ENCODE data around the gene FAM219A.

FAM219A gene

DNA sequence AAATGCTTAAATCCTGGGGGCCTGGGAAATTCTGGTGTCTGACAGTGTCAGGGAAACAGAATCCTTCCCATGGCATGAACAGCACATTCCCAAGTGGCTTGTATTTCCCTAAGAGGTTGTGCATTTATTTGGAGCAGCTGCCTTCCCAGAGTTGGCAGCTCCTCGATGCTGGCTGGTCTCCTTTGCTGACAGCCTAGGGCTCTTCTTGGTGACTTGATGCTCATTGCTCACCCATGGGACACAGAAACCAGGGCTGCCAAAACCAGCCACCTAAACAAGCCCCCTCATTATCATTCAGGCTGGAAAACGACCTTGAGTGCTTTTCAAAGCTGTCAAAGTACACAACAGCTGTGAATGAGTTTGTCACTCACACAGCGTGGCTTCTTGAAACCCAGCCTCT is 40.2 kb upstream of the FAM219A start:
- H3K36me3 ChIP-seq (ENCODE audit: control insufficient read depth in 2 of 2, insufficient read depth in 1 of 2, low read length in 2 of 2) = no peaks in the 10 kb centered on the region
- no peaks in the 10 kb centered on the region for H3K4me1 ChIP-seq (ENCODE audit: control insufficient read depth, insufficient read depth, low read length)
- H3K4me3 ChIP-seq (ENCODE audit: low read depth, low read length) = no peak overlapping the region
- H3K9me3 ChIP-seq (ENCODE audit: control insufficient read depth, insufficient read depth, low read depth, low read length) = no peaks in the 10 kb centered on the region
- CTCF ChIA-PET = interaction anchor here (0.7 to 11.0 kb wide), 5 partner anchors 21 to 94 kb away, joined by 3 to 132 read pairs (median 5); no protein-coding TSS in a partner anchor
- POLR2A ChIA-PET = no interaction called here
- TF ChIP-seq ZNF266 (tag by site-specific recombination; IDR thresholded peaks at IDR 0.05; ENCODE audit: low read depth) (no peak), ZNF549 (tag by site-specific recombination; IDR thresholded peaks at IDR 0.05) (no peak), TSHZ1 (tag by site-specific recombination; IDR thresholded peaks at IDR 0.05; ENCODE audit: borderline replicate concordance) (no peak), FEZF1 (tag by site-specific recombination; IDR thresholded peaks at IDR 0.05) (peak; percentile 60)
- TF ChIP-seq, protein P1, sequence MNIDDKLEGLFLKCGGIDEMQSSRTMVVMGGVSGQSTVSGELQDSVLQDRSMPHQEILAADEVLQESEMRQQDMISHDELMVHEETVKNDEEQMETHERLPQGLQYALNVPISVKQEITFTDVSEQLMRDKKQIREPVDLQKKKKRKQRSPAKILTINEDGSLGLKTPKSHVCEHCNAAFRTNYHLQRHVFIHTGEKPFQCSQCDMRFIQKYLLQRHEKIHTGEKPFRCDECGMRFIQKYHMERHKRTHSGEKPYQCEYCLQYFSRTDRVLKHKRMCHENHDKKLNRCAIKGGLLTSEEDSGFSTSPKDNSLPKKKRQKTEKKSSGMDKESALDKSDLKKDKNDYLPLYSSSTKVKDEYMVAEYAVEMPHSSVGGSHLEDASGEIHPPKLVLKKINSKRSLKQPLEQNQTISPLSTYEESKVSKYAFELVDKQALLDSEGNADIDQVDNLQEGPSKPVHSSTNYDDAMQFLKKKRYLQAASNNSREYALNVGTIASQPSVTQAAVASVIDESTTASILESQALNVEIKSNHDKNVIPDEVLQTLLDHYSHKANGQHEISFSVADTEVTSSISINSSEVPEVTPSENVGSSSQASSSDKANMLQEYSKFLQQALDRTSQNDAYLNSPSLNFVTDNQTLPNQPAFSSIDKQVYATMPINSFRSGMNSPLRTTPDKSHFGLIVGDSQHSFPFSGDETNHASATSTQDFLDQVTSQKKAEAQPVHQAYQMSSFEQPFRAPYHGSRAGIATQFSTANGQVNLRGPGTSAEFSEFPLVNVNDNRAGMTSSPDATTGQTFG (tag by site-specific recombination; IDR thresholded peaks at IDR 0.05; ENCODE audit: borderline replicate concordance) = no peak
- no peak overlapping the region for H3K27ac ChIP-seq (ENCODE audit: extremely low read depth, low read depth, low read length)

DNA sequence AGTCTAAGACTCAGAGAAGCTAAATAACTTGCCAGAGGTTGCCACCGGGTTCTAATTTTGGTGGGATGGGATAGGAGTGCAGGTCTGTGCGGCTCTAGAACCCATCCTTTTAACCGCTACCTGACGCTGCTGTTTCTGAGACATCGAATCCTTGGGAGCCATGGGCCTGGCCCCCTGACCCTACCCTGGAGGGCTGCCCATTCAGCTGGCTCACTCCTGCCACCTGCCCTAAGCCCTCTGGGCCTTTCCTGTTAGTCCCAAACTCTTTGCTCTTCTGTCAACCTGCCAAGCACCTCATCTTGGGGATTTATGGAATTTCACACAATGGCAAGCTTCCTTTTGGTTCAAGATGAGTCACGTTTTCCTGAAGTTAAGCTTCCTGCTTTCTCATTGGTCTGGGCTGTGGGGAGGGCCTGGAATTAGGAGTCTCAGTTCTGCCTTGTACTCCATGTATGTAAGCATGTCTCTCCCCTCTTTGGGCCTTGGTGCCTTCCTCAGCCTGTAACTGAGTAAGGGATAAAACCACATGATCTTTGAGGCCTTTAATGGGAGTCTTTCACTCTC is 37.9 kb upstream of the FAM219A start:
- ChIA-PET CTCF (interaction anchor here (0.5 to 11.0 kb wide), 10 partner anchors 23 to 138 kb away, joined by 3 to 132 read pairs (median 3); no protein-coding TSS in a partner anchor), POLR2A (no interaction called here)
- Histone ChIP-seq H3K4me1 (ENCODE audit: control insufficient read depth, insufficient read depth, low read length) (no peaks in the 10 kb centered on the region), H3K9me3 (ENCODE audit: control insufficient read depth, insufficient read depth, low read depth, low read length) (no peaks in the 10 kb centered on the region), H3K27ac (ENCODE audit: extremely low read depth, low read depth, low read length) (no peak overlapping the region), H3K36me3 (ENCODE audit: control insufficient read depth in 2 of 2, insufficient read depth in 1 of 2, low read length in 2 of 2) (no peaks in the 10 kb centered on the region), H3K4me3 (ENCODE audit: low read depth, low read length) (no peak overlapping the region)
- peak; percentile 73 for TF ChIP-seq PRDM10 (tag by site-specific recombination; IDR thresholded peaks at IDR 0.05)
- TF ChIP-seq, protein P2, sequence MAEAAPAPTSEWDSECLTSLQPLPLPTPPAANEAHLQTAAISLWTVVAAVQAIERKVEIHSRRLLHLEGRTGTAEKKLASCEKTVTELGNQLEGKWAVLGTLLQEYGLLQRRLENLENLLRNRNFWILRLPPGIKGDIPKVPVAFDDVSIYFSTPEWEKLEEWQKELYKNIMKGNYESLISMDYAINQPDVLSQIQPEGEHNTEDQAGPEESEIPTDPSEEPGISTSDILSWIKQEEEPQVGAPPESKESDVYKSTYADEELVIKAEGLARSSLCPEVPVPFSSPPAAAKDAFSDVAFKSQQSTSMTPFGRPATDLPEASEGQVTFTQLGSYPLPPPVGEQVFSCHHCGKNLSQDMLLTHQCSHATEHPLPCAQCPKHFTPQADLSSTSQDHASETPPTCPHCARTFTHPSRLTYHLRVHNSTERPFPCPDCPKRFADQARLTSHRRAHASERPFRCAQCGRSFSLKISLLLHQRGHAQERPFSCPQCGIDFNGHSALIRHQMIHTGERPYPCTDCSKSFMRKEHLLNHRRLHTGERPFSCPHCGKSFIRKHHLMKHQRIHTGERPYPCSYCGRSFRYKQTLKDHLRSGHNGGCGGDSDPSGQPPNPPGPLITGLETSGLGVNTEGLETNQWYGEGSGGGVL (tag by site-specific recombination; IDR thresholded peaks at IDR 0.05) = no peak

Measured in HEK293 (cell line).